Right ventricle myocardium superior (tissue), 1 donor: ENCODE measurements around the gene TRIM43B. TPM values are rescaled to one million over a fixed set of nuclear protein-coding genes. Genes with fewer than 3 reads are reported as not detected.
"Not testable (repeated sequence)": the region's sequence is repeated elsewhere in the genome, so short reads cannot be mapped to it uniquely, and the experiment has no call there.

Experiments
- ATAC-seq: fragments of 200-7000 bp; cut with Tn5 transposase; one replicate; pipeline ENCODE4 v1.9.1; 2020; ENCODE audit warnings: mild to moderate bottlenecking; ENCODE audit not compliant: poor library complexity
- DNase-seq: peaks from one replicate; pipeline ENCODE4 v3.0.0-alpha.2; 2020
- intact Hi-C: fragments of 100-400 bp; cut with DNase I; formaldehyde crosslinking; loops from one replicate; pipeline ENCODE4 v1.11.2; 2022
- total RNA-seq: library from RNA; stranded (reverse); fragmentation: NEBNext Ultra II Directional; extraction: Animal tissue kit (Norgen Biotek cat#: 25700); gene quantifications from one replicate; pipeline ENCODE4 v1.2.1, GENCODE V29; 2021
- donor health status: DM: no; HTN: yes; CAD: no; lungs with severe emphysema.

The TRIM43B gene
- total RNA-seq, 1 donor from 2014 or later, result not detected

- intact Hi-C loops, DNase-seq: not testable (repeated sequence)
- peak; percentile 68 for ATAC-seq
Measured at GRCh38 chr2:95435162-95435871, 49.2 kb downstream of the TRIM43B start.

DNA sequence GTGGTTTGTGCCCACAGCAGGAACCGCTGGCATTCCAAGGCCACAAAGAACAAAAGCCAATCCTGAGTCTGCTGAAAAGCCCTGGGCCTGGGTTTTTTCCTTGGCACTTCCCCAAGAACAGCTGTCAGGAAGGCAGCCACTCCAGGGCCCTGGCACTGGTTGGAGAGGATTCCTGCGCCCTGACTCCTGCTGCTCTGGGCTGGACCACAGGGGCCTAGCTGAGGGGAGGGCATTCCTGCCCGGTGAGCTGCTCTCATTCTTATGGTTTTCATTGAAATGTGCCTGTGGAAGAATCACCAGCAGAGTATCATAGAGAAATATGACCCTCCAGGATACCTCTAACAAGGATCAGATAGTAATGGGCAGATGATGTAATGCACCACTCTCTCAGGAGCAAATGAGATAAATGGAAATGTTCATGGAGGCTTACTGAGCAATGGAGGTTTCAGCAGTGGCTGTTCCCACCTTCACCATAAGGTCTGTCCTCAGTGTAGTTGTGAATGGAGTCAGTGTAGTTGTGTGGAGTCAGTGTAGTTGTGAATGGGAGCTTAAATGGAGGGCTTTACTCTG lies 50.0 kb downstream of the TRIM43B start:
- intact Hi-C loops, result not testable (repeated sequence)
- peak; percentile 86 for ATAC-seq
- DNase-seq, result peak; percentile 49

GRCh38 chr2:95433973-95434372 lies 50.6 kb downstream of the TRIM43B start:
- ATAC-seq, result peak; percentile 2
- intact Hi-C loops, DNase-seq: not testable (repeated sequence)

GRCh38 chr2:95433373-95433772 lies 51.2 kb downstream of the TRIM43B start:
- DNase-seq, intact Hi-C loops, ATAC-seq: not testable (repeated sequence)

DNA sequence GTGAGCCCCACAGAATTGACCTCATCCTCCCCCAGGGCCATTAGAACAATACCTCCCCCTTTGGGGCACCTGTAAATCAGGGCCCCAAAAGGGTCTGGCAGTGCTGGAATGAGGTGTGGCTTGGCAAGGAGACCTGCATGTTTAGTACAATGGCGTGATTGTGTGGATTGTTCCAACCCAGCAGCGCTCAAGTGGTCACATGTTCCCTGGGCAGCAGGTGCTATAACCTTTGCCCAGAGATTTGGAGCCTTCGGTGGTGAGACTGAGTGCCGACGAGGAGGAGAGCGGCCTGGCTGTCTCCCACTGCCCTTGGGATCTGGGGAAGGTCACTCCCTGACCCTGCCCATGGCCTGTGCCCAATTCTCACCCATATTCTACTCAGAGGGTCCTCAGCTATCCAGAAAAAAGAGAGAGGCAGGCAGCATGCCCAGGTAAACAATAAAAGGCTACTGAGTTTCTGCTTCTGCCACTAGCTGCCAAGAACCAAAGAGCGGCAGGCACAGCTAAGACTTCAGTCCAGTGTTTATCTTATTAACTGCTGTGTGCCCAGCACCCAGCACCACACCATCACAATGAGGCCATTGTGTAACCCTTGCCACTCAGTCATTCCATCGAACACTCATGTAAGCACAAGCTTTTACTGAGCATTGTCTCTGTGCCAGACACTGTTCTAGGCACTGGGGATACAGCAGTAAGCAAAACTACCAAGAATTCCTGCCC lies 54.6 kb downstream of the TRIM43B start:
- DNase-seq, intact Hi-C loops: not testable (repeated sequence)
- peak; percentile 86 for ATAC-seq

DNA sequence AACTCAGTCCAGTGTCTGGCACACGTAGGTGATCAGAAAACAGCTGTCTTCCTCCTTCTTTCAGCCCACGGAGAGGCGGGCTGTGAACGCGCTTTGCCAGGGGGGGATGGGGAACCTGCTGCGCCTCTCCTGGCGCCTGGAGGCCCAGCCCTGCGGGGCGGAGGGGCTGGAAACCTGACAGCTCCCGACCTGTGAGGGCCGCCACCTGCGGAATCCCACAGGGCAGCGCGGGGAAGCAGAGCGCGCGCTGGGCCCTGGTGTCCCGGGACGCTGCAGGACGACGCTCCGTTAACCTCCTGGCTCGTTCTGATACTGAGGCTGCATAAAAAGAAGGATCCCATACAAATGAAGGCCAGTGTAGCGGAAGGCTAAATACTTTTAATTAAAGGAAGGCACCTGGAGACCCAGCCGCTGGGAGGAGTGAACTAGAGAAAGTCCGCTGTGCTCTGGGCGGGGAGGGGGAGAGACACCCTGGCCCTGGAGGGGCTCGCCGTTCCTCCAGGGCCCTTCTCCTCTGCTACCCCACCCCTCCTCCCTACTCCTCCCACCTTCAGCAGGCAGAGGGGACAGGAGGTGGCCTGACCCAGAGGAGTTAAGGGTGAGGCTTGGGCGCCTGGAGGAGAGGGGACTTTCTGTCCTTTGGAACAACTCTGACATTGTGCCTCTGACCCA lies 57.2 kb downstream of the TRIM43B start:
- DNase-seq, intact Hi-C loops, ATAC-seq: not testable (repeated sequence)

Other genes starting within 250 kb of the TRIM43B start
- gene PROM2, start 210.3 kb downstream of the TRIM43B start, total RNA-seq, result 0.54 TPM
- 8.4 TPM for gene KCNIP3, start 187.4 kb downstream of the TRIM43B start, total RNA-seq
- gene FAHD2A, start 82.0 kb downstream of the TRIM43B start, total RNA-seq, result 39.9 TPM
- not detected for gene TRIM43, start 107.2 kb upstream of the TRIM43B start, total RNA-seq